T1000 (cell line): ENCODE measurements around the gene CEP19.
A peak's percentile ranks its signal among the peaks of the same experiment; 100 is the strongest.
"Not testable (repeated sequence)": the region's sequence is repeated elsewhere in the genome, so short reads cannot be mapped to it uniquely, and the experiment has no call there.

ENCODE experiments used
- DNase-seq: peaks from one replicate; lab custom pipeline; 2025; ENCODE audit warnings: mixed read lengths; lab: John Stamatoyannopoulos, UW

Gene CEP19, protein sequence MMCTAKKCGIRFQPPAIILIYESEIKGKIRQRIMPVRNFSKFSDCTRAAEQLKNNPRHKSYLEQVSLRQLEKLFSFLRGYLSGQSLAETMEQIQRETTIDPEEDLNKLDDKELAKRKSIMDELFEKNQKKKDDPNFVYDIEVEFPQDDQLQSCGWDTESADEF

DNA sequence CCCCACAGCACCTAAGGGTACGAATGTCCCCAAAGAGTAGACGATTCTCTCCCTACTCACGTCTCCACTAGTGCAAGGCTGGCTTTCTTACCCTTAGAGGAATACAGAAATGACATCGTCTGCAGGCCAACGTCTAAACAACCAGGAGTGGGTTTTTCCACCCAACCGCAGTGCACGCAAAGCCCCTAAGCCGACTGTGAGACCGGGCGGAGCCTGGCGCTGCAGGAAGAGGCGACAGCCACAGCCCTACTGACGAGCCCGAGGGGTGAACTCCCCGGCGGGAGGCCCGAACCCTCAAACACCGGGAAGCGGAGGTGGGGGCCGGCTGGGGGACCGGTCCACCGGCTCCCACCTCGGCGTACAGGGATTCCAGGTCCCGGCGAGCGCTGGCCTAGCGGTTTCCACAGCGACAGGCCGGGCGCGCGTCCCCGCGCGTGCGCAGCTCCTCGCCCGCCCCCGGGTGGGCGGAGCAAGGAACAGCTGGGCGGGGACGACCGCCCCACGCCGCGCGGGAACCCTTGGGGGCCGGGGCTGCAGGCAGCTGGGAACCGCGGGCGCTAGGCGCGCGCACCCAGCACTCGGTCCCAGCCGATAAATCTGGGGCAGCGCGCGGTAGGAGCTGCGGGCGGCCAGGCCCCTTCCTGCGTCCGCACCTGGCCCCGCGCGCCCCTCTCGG is at the start of gene CEP19, which contains the start of gene PIGX:
Gene CEP19 (minus strand): TSS at position 413 of the 676 bp plus-strand sequence. CDS start 3,593 bp downstream, outside the sequence.
Gene PIGX (plus strand): TSS at position 540 of the 676 bp plus-strand sequence.
- DNase-seq, result peak; percentile 70

DNA sequence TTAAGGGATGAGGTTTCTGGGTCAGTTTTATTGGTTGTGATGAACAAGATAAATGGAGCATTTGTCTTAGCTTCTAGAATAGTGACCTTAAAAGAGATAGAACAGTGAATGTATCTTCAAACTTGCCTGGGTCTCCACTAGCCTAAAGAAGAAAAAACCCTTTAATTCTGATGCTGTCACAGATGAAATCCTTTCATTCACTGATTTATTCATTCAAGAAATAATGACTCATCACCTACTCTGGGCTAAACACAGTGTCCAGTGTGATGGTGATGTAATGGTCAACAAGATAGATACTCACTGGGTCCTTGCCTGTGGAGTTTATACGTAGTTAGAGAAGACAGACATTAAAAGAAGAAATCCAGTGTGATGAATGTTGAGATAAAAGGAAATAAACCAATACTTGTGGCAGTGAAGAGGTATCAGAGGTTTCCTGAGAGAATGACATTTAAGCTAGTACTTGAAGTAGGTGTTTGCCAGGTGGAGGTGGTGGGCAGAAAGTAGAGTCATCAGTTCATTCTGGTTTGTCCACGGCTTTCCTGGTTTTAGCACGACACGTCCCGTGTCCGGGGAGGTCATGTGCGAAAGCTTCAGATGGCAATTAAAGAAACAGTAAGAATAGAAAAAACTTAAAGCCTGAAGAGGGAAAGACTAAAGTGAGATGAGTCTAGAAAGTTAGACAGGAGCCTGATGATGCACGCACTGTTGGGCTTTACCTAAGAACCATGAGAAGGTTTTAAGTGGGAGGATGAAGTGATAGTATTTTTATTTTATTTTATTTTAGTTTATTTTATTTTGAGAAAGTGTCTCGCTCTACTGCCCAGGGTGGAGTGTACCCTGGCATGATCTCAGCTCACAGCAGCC is 46.1 kb upstream of the CEP19 start:
- DNase-seq, result no peak

DNA sequence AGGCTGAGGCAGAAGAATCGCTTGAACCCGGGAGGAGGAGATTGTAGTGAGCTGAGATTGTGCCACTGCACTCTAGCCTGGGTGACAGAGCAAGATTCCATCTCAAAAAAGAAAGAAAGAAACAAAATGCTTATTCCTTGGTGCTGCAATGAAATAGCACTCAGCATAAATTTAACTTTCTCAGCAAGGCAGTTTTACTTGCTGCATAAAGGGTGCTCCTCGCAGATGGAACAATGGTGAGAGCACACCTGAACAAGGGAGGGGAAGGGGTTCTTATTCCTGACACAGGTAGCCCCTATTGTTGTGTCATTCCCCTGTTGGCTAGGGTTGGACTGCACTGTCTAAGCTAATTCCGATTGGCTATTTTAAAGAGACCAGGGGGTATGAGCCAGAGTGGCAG is 44.7 kb upstream of the CEP19 start:
- no peak for DNase-seq

DNA sequence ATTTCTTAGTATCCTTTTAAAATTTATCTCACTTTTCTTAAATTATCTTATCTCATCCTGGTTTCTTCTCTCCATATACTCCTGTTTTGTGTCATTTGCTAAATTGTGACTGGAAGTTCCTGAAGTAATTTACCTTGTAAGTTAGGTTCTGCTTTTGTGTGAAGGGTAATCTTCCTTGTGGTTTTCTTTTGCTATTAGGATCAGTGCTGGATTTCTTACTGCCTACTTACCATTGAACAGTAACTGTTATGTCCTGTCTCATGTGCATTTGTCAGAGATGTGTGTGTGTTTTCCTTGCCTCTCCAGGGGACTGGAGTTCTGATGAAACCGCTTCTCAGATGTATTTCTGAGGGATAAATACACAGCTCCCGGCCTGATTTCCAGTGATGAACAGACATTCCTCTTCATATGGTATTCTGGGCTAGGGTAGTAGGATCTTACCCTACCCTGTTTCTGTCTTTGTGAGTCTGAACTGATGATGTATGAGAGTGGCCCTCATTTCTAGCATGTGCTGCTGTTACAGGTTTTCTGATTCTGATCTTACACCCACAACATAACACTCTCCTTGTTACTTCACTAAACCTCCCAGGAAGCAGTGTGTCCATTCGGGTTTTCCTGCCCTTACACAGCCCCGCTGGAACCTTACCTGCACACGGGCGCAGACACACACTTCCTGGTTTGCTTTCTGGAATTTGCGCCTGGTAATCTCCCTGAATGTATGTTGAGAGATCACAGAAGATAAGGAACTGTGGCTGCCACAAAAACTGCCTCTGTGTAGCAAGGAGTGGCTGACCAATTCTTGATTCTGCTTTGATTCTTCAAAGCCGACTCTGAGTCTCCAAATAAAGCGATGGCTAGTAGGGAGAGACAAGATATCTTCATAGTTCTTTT is 42.3 kb upstream of the CEP19 start:
- DNase-seq, result no peak

DNA sequence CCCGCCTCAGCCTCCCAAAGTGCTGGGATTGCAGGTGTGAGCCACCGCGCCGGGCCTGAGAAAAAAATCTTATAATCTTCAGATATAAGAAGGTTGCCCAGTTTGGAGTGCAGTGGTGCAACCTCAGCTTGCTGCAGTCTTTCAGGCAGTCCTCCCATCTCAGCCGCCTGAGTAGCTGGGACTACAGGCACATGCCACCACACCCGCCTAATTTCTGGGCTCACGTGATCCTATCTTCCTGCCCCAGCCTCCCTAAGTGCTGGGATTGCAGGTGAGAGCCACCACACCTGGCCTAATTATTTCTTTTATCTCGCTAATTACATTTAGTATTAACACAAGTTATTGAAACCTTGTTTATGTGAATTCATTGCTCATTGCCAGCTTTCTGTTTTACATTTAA is 41.2 kb upstream of the CEP19 start:
- no peak for DNase-seq

DNA sequence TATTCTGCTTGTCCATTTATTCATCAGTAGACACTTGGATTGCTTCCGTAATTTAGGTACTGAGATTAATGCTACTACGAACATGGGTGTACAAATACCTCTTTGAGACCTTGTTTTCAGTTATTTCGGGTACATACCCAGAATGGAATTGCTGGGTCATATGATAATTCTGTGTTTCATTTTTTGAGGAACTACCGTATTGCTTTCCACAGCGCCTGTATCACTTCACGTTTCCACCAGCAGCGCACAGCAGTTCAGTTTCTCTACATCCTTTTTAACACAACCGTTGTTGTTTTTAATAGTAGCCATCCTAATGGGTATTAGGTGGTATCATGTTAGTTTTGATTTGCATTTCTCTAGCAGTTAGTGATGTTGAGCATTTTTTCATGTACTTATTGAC is 37.1 kb upstream of the CEP19 start:
- DNase-seq, result no peak

DNA sequence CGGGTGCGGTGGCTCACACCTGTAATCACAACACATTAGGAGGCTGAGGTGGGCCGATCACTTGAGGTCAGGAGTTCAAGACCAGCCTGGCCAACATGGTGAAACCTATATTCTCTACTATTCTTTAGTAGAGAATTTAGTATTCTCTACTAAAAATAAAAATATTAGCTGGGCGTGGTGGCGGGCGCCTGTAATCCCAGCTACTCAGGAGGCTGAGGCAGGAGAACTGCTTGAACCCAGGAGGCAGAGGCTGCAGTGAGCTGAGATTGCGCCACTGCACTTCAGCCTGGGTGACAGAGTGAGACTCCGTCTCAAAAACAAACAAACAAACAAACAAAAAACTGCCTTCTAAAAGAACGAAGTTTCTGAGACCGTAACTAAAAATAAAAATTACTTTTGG is 31.5 kb upstream of the CEP19 start:
- DNase-seq, result not testable (repeated sequence)

DNA sequence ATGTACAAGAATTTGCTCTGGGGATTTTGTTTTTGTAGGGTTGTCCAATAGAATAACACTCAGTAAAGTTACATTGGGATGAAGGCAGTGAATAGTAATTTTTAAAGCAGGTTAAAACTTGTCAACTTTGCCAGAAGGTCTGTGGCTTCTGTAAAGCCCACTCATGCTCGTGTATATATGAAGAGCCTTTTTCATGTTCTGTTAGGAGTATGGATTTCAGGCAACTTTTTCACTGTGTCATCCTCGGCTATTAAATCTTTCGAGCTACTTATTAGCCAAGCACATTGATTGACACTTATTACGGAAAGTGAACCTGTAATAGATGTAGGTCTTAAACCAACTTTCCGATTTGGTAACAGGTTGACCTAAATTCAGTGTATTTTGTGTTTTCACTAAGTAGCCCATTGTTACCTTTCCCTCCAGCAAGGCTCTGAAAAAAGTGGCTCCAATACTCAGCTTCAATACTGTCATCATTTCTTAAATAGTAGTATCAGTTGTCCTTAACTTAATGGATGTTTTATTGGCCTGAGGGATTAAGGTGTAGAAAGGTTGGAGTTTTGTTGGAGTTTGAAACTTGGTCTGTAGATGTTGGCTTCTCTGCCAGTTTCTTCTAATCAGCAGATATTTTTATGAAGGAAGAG is 29.3 kb upstream of the CEP19 start:
- no peak for DNase-seq

DNA sequence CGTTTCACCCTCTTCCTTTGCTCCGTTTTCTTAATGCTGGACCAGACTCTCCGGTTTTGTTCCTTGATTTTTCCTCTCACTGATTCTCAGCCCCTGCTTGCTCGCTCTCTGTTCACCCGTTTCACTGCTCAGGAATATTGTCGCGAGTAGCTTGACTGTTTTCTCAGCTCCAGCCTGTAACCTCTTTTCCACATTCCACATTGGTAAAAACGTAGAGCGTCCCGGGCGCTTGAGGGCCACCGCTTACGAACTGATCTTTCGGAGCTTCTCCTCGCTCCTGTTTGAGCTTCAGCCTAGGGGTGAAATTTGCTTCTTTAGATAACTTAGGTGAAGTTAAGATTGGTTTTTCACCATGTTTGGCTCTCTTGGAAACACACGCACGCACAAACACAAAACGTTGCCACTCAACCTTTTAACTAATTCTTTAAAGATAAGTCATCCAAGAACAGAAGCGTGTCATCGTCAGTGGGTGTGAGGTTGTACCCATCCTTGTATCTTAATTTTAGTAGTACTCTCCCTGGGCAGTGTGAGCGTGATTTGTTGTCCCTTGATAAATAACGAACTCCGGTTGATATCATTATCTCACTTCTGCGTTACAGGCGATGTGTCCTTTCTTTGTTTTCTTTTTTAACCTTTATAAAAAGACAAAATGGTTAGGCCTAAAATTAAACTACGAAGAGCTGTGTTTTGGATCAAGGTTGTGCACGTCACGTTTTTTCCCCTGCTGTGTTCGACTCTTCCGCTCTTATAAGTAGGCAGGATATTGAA is 28.6 kb upstream of the CEP19 start:
- DNase-seq, result no peak

DNA sequence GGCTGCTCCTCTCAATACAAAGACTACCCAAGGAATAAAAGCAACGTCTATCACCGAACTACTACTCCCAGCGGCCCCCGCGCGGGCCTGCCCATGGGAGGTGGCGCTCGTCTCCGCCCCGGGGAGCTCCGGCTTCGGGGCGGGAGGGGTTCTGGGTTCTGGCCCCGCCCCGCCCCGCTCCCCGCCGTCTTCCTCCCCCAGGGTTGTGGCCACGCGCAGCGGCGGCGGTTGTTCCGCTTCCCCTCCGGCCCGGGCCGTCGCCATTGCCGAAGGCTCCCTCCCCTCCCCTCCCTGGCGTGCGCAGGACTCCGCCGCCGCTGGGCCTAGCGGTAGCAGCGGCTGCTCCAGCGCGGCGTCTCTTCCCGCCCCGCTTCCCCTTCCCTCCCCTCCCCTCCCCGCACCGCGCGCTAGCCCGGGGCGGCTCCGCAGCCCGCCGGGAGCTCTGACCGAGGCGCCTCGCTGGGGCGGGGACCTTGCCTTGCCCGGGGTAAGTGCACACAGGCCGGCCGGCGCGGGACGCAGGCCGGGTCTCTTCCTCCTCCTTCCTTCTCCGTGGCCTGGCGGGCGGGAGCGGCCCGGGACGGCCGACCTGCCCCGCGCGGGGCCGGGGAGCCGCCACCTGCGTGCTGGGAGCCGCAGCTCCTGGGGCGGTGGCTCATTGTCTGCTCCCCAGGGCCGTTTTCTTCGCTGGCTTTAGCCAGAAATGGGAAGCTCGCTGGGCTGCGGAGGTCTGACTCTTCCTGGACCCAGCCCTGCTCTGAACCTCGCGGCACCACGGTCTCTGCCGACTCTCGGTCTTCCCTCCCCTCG is 27.8 kb upstream of the CEP19 start, which contains the start of gene PAK2:
Gene PAK2 (plus strand): TSS at position 187 of the 810 bp plus-strand sequence. CDS start 42,790 bp downstream, outside the sequence.
- peak; percentile 70 for DNase-seq

DNA sequence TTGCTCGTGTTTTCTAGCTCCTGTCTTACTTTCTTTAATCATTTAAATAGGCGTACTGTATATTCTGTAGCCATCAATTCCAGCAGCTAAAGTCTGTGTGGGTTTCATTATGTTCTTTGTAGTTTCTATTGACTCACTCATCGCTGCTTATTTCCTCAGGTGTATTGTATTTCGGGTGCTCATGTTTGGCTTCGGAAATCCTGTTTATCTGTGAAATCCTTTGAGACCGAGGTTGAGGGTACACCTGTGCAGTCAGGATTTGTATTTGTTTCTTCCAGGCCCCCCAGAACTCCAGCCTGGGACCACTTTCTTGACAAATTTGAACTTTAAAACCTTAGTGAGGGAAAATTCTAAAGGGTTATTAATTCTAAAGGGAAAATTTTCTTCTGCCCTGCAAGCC is 25.6 kb upstream of the CEP19 start:
- DNase-seq, result no peak

DNA sequence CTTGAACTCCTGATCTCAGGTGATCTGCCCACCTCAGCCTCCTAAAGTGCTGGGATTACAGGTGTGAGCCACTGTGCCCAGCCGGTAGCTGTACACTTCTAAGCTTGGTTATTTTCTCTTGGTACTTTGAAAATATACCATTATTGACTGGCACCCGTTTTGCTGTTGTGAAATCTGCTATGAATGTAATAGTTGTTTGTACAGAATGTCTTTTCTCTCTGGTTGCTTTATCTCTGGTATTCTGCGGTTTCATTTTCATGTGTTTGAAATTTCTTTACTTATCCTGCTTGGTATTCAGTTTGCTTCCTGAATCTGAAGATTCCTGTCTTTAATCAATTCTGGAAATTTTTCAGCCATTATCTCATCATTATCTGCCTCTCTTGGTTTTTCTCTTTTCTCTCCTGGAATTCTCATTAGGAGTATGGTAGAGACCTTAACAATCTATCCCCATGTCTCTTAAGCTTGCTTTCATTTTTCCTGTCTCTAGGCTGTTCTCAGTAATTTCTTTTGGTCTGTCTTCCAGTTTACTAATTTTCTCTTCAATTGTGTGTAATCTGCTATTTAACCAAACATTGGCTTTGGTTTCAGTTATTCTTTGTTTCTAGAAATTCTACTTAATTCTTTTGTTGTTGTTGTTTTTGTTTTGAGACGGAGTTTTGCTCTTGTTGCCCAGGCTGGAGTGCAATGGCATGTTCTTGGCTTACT is 24.8 kb upstream of the CEP19 start:
- no peak for DNase-seq

DNA sequence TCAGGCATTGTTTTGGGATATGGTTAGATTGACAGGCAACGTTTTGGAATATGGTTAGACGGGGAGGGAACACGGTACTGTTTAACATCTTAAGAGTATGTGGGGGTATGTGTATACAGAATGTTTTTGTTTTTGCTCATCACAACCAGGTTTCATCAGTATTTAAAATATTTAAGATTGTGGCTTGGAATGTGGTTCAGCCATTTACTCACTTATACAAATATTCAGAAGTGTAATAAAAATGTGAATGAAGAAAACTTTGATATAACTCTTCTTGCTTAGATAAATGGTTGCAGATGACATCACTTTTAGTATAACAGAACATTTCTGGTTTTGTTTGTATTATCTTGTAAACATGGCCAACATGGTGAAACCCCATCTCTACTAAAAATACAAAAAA is 23.7 kb upstream of the CEP19 start:
- no peak for DNase-seq

DNA sequence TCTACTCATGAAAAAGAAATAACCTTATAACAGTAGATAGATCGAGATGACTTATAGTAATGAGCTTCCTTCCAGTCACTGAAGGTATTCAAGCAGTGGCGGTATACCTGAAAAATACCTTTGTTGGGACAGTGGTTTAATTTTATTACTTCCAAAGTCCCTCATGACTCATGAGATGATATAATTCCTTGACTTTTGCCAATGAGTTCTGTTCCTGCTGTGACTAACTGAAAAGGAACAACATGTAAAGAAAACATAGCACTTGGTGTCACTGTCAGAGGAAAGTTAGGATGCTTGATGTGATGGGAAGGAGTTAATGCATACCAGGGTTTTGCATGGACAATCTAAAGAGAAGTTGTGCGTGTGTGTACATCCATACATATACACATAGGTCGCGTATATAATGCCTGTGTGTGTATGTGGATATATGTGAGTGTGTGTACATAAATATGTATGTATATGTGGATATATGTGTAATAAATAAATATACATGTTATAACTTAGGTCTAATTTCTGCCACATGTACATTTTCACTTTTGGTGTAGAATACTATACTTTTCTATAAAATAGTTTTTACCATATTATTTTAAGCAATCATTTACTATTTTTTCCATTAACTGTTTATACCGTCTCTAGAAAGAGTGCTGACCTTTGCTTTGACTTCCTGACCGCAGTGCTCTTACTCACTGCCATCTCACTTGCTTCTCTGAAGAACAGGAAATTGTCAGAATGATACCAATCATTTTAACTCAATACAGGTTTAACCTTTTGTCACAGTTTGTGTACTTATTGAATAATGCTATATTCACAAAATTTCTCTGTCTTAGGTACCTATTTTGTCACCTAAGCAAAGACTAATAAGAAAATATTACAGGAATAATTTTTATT is 15.0 kb upstream of the CEP19 start:
- DNase-seq, result no peak

DNA sequence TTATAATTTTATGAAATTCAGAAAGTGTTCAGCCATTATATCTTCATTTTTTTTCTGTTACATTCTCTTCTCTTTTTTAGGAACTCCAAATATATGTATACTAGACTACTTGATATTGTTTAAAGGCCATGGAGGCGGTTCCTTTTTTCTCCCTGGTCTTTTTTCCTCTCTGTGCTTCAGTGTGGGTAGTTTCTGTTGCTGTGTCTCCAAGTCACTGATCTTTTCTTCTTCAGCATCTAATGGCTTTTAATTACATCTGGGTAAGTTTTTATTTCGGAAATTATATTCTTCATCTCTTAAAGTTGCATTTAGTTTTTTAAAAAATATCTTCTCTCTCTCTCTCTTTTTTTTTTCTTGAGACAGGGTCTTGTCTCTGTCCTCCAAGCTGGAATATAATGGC is 9.0 kb upstream of the CEP19 start:
- DNase-seq, result no peak

DNA sequence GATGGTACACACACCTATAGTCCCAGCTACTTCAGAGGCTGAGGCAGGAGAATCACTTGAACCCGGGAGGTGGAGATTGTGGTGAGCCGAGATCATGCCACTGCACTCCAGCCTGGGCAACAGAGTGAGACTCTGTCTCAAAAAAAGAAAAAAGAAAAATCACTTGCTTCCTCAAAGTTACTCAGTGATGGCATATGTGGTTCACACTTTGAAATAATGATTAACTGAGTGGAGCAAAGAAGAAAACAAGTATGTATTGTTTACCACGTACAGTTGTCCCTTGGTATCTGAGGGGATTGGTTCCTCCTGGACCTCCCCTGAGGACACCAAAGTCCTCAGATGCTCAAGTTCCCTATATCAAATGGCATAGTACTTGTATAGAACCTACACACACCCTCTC is 5.1 kb upstream of the CEP19 start:
- DNase-seq, result not testable (repeated sequence)

DNA sequence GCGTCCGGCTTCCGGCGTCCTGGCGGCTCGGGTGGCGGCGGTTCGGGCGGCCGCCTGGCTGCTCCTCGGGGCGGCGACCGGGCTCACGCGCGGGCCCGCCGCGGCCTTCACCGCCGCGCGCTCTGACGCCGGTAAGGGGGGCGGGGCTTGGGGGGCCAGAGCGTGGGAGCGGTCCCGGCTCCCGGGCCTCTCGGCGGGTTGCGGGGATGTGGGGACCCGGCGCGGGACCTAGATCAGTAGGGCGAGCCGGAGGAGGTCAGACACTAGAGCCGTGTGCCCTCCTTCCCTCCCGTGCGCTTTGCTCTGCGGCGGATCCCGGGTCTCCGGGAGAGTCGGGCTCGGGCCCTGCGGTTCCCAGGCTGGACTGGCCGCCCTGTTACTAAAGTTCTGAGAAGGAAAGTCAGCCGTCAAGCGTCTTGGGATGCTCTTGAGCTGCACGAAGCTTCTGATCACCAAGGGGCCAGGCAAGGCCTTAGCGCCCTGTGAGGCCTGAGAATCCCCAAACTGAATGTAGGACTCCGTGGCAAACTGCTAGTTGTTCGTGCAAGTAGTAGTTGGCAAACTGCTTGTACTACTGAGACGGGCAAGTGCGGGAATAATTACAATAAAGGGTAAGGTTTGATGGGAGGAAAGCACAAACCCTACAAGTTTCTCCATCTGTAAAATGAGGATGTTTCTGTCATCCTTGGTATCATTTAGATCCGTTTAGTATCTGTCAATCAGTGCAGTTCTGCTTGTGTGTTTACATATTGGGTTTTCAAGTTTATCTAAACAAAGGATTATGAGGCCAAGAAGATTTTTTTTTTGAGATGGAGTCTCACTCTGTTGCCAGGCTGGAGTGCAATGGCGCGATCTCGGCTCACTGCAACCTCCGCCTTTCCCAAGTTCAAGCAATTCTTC is 714 bp upstream of the CEP19 start:
- peak; percentile 60 for DNase-seq
